Retinal pigment epithelial cell (primary cell): ENCODE results near the gene EMILIN2.
A peak's percentile ranks its signal among the peaks of the same experiment; 100 is the strongest.

Experiments
- DNase-seq: peaks from one replicate; pipeline ENCODE4 v3.0.0-alpha.2; 2010; ENCODE audit warnings: low read depth
- H3K4me3 ChIP-seq: 2 replicates; pipeline ENCODE4 v1.5.1; 2011; ENCODE audit warnings: mild to moderate bottlenecking, low read length, control low read depth, moderate library complexity
- TF ChIP-seq, protein P1 (sequence below): conservative IDR thresholded peaks from 2 replicates; pipeline ENCODE4 v1.5.1; 2011; ENCODE audit warnings: low read depth, low read length, control low read depth, inconsistent platforms

The EMILIN2 gene

GRCh38 chr18:2894841-2895370 lies 48.1 kb downstream of the EMILIN2 start:
- TF ChIP-seq, protein P1, sequence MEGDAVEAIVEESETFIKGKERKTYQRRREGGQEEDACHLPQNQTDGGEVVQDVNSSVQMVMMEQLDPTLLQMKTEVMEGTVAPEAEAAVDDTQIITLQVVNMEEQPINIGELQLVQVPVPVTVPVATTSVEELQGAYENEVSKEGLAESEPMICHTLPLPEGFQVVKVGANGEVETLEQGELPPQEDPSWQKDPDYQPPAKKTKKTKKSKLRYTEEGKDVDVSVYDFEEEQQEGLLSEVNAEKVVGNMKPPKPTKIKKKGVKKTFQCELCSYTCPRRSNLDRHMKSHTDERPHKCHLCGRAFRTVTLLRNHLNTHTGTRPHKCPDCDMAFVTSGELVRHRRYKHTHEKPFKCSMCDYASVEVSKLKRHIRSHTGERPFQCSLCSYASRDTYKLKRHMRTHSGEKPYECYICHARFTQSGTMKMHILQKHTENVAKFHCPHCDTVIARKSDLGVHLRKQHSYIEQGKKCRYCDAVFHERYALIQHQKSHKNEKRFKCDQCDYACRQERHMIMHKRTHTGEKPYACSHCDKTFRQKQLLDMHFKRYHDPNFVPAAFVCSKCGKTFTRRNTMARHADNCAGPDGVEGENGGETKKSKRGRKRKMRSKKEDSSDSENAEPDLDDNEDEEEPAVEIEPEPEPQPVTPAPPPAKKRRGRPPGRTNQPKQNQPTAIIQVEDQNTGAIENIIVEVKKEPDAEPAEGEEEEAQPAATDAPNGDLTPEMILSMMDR = no peak
- H3K4me3 ChIP-seq = no peak overlapping the region
- peak; percentile 49 for DNase-seq

DNA sequence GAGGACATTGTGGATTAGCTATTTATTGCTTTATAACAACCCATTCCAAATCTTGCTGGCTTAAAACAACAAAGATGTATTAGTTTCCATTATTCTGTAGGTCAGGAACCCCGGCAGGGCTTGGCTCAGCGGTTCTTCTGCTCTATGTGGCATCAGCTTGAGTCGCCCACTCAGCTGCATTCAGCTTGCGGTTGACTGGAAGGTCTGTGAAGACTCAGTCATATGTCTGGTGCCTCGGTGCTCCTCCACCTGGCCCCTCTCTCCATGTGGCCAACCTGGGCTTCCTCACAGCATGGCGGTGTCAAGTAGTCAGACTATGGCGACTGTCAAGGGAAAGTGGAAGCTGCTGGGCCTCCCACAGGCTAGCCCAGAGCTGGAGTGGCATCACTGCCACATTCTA lies 48.6 kb downstream of the EMILIN2 start:
- no peak overlapping the region for H3K4me3 ChIP-seq
- DNase-seq = no peak
- TF ChIP-seq, protein P1 = no peak

GRCh38 chr18:2896990-2897389 lies 50.2 kb downstream of the EMILIN2 start:
- peak; percentile 67 for DNase-seq

DNA sequence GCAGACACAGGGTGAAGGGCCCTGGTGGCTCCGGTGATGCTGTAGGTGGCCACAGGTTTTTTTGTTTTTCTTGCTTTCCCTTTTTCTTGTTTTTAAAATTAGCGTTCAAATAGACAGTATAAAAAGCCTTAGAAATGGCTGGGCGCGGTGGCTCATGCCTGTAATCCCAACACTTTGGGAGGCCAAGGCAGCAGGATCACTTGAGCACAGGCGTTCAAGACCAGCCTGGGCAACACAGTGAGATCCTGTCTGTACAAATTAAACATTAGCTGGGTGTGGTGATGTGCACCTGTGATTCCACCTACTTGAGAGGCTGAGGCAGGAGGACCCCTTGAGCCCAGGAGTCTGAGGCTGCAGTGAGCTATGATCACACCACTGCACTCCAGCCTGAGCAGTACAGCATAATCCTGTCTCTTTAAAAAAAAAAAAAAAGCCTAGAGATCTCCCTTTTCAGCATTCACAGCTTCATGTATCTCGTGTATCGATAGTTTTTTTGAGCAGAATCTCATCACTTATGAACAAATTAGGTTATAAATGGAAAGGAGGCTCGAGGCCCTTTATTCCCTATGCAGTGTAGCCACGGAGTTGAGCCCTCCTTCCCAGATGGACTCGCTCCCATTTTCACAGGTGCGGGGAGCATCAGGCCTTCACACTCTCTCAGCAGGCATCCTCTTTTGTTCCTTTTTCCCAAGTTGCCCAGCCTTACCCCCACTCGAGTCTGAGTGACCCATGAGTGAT lies 50.8 kb downstream of the EMILIN2 start:
- TF ChIP-seq, protein P1 = no peak
- no peak for DNase-seq
- H3K4me3 ChIP-seq = no peak overlapping the region

More at GRCh38 chr18:2896990-2897389, 50.2 kb downstream of the EMILIN2 start:
- TF ChIP-seq, protein P1 = no peak
- no peak overlapping the region for H3K4me3 ChIP-seq

DNA sequence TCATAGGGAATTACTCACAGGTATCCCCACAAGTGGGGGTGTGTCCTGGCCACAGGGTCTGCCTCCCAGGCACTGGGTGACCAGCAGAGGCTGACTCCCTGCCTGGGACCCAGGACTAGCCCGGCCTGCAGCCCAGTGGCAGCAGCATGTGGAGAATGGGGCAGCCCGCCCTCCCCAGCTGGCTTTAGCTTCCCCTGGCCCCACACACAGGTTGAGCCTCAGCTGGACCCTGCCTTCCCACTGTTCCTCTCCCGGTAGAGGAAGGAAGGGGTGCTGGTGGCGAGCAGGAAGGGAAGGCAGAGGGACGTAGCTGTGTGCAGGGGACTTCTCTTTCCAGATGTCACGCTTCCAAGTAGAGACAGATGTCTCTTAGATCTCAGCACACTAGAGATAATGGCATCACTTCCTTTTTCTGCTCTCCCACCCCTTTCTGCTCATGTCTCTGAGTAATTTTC lies 51.4 kb downstream of the EMILIN2 start:
- TF ChIP-seq, protein P1 = no peak
- no peak for DNase-seq
- H3K4me3 ChIP-seq = no peak overlapping the region

- no peak for DNase-seq
- TF ChIP-seq, protein P1 = no peak
- H3K4me3 ChIP-seq = no peak overlapping the region
These were observed 54.0 kb downstream of the EMILIN2 start for GRCh38 chr18:2900684-2901422.
